Fibroblast of the aortic adventitia (primary cell): Measurements from ENCODE around the gene HPD. TPM values are rescaled to one million over a fixed set of nuclear protein-coding genes. Genes with fewer than 3 reads are reported as not detected.

ENCODE experiments used
- DNase-seq: peaks from one replicate; pipeline ENCODE4 v3.0.0-alpha.2; 2010; ENCODE audit warnings: low read depth
- H3K4me3 ChIP-seq: 2 replicates; pipeline ENCODE4 v1.5.1; 2011; ENCODE audit warnings: low read depth, mild to moderate bottlenecking, control low read depth, low read length, moderate library complexity
- total RNA-seq: library from RNA; depleted of rRNA; stranded (reverse); fragments of >200 nt; gene quantifications from 2 replicates; pipeline ENCODE4 v1.2.3, GENCODE V29; 2012; ENCODE audit warnings: low replicate concordance
- TF ChIP-seq, protein P1 (sequence below): IDR thresholded peaks from 2 replicates; pipeline ENCODE4 v1.5.1; 2011; ENCODE audit warnings: mild to moderate bottlenecking, low read length, control low read depth, inconsistent platforms; ENCODE audit not compliant: insufficient read depth

HPD gene
- total RNA-seq, 1 donor, result 1.8 TPM

DNA sequence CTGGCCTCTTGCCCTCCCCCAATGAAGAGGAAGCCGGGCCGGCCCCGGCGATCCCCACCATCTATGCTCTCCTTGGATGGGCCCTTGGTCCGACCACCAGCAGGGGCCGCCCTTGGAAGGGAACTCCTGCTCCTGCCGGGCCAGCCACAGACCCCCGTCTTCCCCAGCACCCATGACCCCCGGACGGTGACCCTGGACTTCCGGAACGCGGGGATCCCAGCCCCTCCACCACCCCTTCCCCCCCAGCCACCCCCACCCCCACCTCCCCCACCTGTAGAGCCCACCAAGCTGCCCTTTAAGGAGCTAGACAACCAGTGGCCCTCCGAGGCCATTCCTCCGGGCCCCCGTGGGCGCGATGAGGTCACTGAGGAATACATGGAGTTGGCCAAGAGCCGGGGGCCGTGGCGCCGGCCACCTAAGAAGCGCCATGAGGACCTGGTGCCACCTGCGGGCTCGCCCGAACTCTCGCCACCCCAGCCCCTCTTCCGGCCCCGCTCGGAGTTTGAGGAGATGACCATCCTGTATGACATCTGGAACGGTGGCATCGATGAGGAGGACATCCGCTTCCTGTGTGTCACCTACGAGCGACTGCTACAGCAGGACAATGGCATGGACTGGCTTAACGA is 35.4 kb downstream of the HPD start:
- no peak for DNase-seq
- H3K4me3 ChIP-seq, result no peak overlapping the region
- TF ChIP-seq, protein P1, sequence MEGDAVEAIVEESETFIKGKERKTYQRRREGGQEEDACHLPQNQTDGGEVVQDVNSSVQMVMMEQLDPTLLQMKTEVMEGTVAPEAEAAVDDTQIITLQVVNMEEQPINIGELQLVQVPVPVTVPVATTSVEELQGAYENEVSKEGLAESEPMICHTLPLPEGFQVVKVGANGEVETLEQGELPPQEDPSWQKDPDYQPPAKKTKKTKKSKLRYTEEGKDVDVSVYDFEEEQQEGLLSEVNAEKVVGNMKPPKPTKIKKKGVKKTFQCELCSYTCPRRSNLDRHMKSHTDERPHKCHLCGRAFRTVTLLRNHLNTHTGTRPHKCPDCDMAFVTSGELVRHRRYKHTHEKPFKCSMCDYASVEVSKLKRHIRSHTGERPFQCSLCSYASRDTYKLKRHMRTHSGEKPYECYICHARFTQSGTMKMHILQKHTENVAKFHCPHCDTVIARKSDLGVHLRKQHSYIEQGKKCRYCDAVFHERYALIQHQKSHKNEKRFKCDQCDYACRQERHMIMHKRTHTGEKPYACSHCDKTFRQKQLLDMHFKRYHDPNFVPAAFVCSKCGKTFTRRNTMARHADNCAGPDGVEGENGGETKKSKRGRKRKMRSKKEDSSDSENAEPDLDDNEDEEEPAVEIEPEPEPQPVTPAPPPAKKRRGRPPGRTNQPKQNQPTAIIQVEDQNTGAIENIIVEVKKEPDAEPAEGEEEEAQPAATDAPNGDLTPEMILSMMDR, result peak; percentile 15

DNA sequence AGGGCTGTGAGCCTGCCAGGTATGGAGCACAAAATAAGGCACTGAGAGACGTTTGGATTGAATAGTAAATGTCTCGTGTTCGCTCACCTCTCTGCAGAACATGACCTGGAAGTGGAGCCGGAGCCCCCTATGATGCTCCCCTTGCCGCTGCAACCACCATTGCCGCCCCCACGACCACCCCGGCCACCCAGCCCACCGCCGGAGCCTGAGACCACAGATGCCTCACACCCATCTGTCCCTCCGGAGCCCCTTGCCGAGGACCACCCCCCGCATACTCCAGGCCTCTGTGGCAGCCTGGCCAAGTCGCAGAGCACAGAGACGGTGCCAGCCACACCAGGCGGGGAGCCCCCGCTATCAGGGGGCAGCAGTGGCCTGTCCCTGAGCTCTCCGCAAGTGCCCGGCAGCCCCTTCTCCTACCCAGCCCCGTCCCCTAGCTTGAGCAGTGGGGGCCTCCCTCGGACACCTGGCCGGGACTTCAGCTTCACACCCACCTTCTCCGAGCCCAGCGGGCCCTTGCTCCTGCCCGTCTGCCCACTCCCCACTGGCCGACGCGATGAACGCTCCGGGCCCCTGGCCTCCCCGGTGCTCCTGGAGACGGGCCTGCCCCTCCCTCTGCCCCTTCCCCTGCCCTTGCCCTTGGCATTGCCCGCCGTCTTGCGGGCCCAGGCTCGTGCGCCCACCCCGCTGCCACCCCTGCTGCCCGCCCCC is 36.1 kb downstream of the HPD start:
- no peak overlapping the region for H3K4me3 ChIP-seq
- TF ChIP-seq, protein P1, result no peak
- no peak for DNase-seq

DNA sequence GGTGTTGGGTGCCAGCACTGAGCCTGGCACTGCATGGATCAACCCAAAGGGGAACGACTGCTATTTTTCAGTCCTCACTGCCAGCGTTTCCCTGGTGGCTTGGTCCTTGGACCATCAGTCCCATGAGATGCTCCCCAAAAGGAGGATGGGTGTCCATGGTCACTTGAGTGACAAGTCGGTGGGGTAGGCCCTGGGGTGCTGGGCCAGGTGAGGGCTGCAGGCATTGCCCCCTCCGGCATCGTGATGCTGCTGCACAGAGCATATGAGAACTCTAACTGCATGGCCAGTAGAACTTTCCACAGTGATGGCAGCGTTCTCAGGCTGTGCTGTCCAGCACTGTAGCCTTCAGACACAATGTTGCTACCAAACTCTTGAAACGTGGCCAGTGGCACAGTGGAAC is 38.6 kb downstream of the HPD start:
- TF ChIP-seq, protein P1, result no peak
- DNase-seq, result no peak
- no peak overlapping the region for H3K4me3 ChIP-seq

DNA sequence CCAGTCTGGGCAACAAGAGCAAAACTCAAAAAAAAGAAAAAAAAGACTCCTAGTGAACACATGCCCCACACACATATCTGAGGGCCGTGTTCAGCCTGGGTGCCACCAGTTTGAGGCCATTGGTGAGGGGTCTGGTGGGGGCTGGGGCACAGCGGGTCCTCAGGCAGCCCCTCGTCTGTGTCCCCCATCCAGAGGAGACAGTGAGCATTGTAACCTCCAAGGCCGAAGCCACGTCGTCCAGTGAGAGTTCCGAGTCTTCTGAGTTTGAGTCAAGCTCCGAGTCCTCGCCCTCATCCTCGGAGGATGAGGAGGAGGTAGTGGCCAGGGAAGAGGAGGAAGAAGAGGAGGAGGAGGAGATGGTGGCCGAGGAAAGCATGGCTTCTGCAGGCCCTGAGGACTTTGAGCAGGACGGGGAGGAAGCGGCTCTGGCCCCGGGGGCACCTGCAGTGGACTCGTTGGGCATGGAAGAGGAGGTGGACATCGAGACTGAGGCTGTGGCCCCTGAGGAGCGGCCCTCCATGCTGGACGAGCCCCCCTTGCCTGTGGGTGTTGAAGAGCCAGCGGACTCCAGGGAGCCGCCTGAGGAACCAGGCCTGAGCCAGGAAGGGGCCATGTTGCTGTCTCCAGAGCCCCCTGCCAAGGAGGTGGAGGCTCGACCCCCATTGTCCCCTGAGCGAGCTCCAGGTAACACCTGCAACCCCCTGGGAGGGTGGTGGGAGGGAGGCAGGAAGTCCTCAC is 39.3 kb downstream of the HPD start:
- DNase-seq, result no peak
- no peak overlapping the region for H3K4me3 ChIP-seq
- TF ChIP-seq, protein P1, result no peak

DNA sequence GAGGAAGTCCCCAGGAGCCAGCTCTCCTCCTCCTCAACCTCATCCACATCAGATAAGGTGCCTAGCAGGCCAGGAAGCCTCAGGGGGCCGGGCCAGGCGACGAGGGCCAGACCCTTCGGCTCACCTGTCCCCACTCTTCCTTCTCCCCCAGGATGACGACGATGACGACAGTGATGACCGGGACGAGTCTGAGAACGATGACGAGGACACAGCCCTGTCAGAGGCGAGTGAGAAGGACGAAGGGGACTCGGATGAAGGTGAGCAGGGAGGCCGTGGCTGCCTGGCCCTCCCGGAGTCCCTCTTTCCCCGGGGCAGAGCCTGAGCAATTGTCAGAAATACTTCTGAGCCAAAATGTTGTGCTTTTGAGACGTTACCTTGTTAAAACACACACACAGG is 41.0 kb downstream of the HPD start:
- TF ChIP-seq, protein P1, result no peak
- H3K4me3 ChIP-seq, result no peak overlapping the region
- no peak for DNase-seq

DNA sequence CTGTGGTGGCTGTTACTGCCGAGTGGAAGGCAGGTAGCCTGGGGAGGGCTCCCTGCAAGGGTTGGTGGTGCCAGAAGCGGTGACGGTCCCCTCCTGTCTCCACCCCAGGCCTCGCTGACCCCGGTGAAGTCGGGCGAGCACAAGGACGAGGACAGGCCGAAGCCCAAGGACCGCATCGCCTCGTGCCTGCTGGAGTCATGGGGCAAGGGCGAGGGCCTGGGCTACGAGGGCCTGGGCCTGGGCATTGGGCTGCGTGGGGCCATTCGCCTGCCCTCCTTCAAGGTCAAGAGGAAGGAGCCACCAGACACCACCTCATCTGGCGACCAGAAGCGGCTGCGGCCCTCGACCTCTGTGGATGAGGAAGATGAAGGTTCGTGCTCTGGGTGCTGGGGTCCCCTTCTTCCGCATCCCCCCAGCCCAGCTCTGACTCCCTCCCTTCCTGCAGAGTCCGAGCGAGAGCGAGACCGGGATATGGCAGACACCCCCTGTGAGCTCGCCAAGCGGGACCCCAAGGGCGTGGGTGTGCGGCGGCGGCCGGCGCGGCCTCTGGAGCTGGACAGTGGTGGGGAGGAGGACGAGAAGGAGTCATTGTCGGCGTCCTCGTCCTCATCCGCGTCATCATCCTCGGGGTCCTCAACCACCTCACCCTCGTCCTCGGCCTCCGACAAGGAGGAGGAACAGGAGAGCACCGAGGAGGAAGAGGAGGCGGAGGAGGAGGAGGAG is 41.6 kb downstream of the HPD start:
- H3K4me3 ChIP-seq, result no peak overlapping the region
- no peak for DNase-seq
- TF ChIP-seq, protein P1, result no peak
